Hepatocyte (in vitro differentiated cells): Measurements from ENCODE around the gene LMCD1. TPM values are rescaled to one million over a fixed set of nuclear protein-coding genes. Genes with fewer than 3 reads are reported as not detected.

Experiments used
- DNase-seq: peaks from one replicate; pipeline ENCODE4 v3.0.0-alpha.2; 2016; ENCODE audit warnings: low spot score
- H2AFZ ChIP-seq: fragments of 200-600 bp; sonication (generic); 2 replicates; pipeline ENCODE4 v1.6.0; 2016; ENCODE audit warnings: antibody characterized with exemption, mild to moderate bottlenecking
- H3K27ac ChIP-seq: fragments of 200-600 bp; sonication (generic); 2 replicates; pipeline ENCODE4 v1.5.1; 2016; ENCODE audit warnings: mild to moderate bottlenecking
- H3K27me3 ChIP-seq: fragments of 200-600 bp; sonication (generic); 2 replicates; pipeline ENCODE4 v1.6.1; 2016
- H3K36me3 ChIP-seq: fragments of 200-600 bp; sonication (generic); replicated peaks from 2 replicates; pipeline ENCODE4 v1.5.1; 2016; ENCODE audit warnings: low read depth; ENCODE audit not compliant: insufficient read depth
- H3K4me1 ChIP-seq: fragments of 200-600 bp; sonication (generic); 2 replicates; pipeline ENCODE4 v1.5.1; 2016; ENCODE audit warnings: mild to moderate bottlenecking, moderate library complexity; ENCODE audit not compliant: insufficient read depth
- H3K4me2 ChIP-seq: fragments of 200-600 bp; sonication (generic); 2 replicates; pipeline ENCODE4 v1.6.0; 2016
- H3K4me3 ChIP-seq: fragments of 200-600 bp; sonication (generic); 2 replicates; pipeline ENCODE4 v1.5.1; 2016; ENCODE audit warnings: mild to moderate bottlenecking
- H3K79me2 ChIP-seq: fragments of 200-600 bp; sonication (generic); 2 replicates; pipeline ENCODE4 v1.6.0; 2017; ENCODE audit warnings: mild to moderate bottlenecking
- H3K9me2 ChIP-seq: fragments of 200-600 bp; sonication (generic); replicated peaks from 2 replicates; pipeline ENCODE4 v1.6.0; 2017; ENCODE audit warnings: mild to moderate bottlenecking; ENCODE audit not compliant: insufficient read depth
- H3K9me3 ChIP-seq: fragments of 200-600 bp; sonication (generic); 2 replicates; pipeline ENCODE4 v1.5.1; 2016; ENCODE audit warnings: low read depth, mild to moderate bottlenecking
- H4K20me1 ChIP-seq: fragments of 200-600 bp; sonication (generic); 2 replicates; pipeline ENCODE4 v1.6.0; 2016; ENCODE audit warnings: mild to moderate bottlenecking; ENCODE audit not compliant: insufficient read depth, poor library complexity, severe bottlenecking
- EZH2 ChIP-seq: fragments of 200-600 bp; sonication (generic); IDR thresholded peaks from 2 replicates; pipeline ENCODE4 v1.6.1; 2016; ENCODE audit warnings: antibody characterized with exemption, mild to moderate bottlenecking, borderline replicate concordance
- EZH2phosphoT487 ChIP-seq: fragments of 200-600 bp; sonication (generic); IDR thresholded peaks from one replicate; pipeline ENCODE4 v1.6.1; 2018; ENCODE audit warnings: antibody characterized with exemption, mild to moderate bottlenecking, low read depth, moderate library complexity; ENCODE audit not compliant: unreplicated experiment, severe bottlenecking
- WGBS: methylation state at CpG from one replicate; pipeline ENCODE4 v1.1.6; 2016; ENCODE audit warnings: low lambda C conversion rate; ENCODE audit errors: missing lambda C conversion rate; 5-methylcytosine and 5-hydroxymethylcytosine counted together
- polyA plus RNA-seq: library from polyadenylated mRNA; unstranded; fragments of >200 nt; fragmentation: Nextera tagmentation; extraction: Ambion mirVana; gene quantifications from 2 replicates; pipeline ENCODE4 v1.2.1, GENCODE V29; 2016
- total RNA-seq: library from RNA; depleted of rRNA; stranded (reverse); fragments of >200 nt; gene quantifications from 2 replicates; pipeline ENCODE4 v1.2.3, GENCODE V29; 2014
- TF ChIP-seq, protein P1 (sequence below): fragments of 200-600 bp; sonication (generic); IDR thresholded peaks from 2 replicates; pipeline ENCODE4 v1.5.1; 2016; ENCODE audit warnings: antibody characterized with exemption, mild to moderate bottlenecking; ENCODE audit not compliant: poor library complexity

LMCD1 gene
- total and polyA plus RNA-seq, 2 experiments from 2014 or later = 195 to 347 TPM

DNA sequence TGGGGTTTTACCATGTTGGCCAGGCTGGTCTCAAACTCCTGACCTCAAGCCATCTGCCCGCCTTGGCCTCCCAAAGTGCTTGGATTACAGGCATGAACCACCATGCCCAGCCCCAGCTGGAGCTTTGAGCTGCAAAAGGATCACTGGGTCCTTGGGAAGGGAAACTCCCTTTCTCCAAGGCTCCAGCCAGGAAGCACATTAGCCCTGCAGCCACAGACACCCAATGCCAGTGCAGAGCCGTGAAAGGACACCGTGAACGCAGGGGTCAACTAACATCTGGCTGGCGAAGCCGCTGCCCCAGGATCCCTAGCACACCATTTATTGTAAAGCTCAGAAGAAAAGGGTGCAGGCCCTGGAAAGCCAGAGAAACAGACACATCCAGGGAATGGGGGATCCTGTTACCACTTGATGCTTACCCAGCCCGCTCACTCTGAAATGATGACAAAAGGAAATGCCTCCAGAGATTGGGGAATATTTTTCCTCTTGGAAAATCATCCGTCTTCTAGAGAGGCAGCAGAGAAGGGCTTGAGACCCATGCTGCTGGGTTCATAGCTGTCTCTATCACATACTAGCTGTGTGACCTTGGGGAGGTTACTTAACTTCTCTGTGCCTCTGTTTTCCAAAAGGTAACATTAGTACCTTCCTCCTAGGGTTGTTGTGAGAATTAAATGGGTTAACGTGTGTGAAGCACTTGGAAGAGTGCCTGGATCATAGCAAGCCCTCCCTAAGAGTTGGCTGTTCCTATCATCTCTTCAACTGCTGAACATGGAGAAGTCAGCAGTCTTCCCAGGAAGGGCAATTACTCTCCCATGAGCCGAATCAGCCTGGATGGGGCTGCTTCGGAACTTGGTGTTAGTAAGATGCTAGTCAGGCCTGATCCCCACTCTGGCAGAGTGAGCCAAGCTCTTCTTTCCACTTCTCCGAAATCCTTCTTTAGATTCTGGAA, 40.8 kb downstream of the LMCD1 start:
- H3K27me3 ChIP-seq = no peaks in the 10 kb centered on the region
- H3K79me2 ChIP-seq = no peaks in the 10 kb centered on the region
- H3K4me2 ChIP-seq = no peak overlapping the region
- H2AFZ ChIP-seq = no peak overlapping the region
- WGBS = 91% methylated on average over 12 of the region's 12 CpGs
- TF ChIP-seq EZH2phosphoT487 = no peak
- TF ChIP-seq EZH2 = no peak
- TF ChIP-seq, protein P1, sequence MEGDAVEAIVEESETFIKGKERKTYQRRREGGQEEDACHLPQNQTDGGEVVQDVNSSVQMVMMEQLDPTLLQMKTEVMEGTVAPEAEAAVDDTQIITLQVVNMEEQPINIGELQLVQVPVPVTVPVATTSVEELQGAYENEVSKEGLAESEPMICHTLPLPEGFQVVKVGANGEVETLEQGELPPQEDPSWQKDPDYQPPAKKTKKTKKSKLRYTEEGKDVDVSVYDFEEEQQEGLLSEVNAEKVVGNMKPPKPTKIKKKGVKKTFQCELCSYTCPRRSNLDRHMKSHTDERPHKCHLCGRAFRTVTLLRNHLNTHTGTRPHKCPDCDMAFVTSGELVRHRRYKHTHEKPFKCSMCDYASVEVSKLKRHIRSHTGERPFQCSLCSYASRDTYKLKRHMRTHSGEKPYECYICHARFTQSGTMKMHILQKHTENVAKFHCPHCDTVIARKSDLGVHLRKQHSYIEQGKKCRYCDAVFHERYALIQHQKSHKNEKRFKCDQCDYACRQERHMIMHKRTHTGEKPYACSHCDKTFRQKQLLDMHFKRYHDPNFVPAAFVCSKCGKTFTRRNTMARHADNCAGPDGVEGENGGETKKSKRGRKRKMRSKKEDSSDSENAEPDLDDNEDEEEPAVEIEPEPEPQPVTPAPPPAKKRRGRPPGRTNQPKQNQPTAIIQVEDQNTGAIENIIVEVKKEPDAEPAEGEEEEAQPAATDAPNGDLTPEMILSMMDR = no peak
- no peaks in the 10 kb centered on the region for H3K9me3 ChIP-seq
- no peaks in the 10 kb centered on the region for H4K20me1 ChIP-seq
- H3K27ac ChIP-seq = no peak overlapping the region
- no peak for DNase-seq
- H3K4me3 ChIP-seq = no peak overlapping the region
- no peaks in the 10 kb centered on the region for H3K9me2 ChIP-seq
- peaks cover 6% of the 10 kb centered on the region for H3K4me1 ChIP-seq
- no peaks in the 10 kb centered on the region for H3K36me3 ChIP-seq

DNA sequence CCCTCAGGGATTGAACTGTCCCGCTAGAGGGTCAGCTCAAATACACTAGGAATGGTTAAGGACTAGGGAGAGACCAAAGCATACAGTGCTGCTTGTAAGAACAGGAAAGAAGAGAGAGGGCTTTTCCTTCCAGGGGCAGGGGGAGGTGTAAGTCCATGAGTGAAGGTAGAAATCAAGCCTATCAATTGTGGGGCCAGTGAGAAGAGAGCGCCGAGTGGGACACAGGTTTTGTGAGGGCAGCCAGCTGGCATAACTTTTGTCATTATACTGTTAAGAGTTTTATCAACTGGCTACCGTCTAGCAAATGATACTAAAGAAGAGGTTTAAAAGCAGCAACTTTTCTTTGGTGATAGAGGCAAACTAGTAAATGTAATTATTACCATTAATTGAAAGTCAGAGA, 45.0 kb downstream of the LMCD1 start:
- H2AFZ ChIP-seq = no peak overlapping the region
- no peak overlapping the region for H3K4me3 ChIP-seq
- H3K27ac ChIP-seq = no peak overlapping the region
- H3K4me2 ChIP-seq = no peak overlapping the region
- no peaks in the 10 kb centered on the region for H3K27me3 ChIP-seq
- H4K20me1 ChIP-seq = no peaks in the 10 kb centered on the region
- no peaks in the 10 kb centered on the region for H3K9me3 ChIP-seq
- no peaks in the 10 kb centered on the region for H3K79me2 ChIP-seq
- 90% methylated on average over 4 of the region's 4 CpGs for WGBS
- TF ChIP-seq EZH2 (no peak), EZH2phosphoT487 (no peak)
- TF ChIP-seq, protein P1 = no peak
- no peaks in the 10 kb centered on the region for H3K36me3 ChIP-seq
- H3K4me1 ChIP-seq = no peaks in the 10 kb centered on the region
- no peaks in the 10 kb centered on the region for H3K9me2 ChIP-seq
- DNase-seq = no peak

DNA sequence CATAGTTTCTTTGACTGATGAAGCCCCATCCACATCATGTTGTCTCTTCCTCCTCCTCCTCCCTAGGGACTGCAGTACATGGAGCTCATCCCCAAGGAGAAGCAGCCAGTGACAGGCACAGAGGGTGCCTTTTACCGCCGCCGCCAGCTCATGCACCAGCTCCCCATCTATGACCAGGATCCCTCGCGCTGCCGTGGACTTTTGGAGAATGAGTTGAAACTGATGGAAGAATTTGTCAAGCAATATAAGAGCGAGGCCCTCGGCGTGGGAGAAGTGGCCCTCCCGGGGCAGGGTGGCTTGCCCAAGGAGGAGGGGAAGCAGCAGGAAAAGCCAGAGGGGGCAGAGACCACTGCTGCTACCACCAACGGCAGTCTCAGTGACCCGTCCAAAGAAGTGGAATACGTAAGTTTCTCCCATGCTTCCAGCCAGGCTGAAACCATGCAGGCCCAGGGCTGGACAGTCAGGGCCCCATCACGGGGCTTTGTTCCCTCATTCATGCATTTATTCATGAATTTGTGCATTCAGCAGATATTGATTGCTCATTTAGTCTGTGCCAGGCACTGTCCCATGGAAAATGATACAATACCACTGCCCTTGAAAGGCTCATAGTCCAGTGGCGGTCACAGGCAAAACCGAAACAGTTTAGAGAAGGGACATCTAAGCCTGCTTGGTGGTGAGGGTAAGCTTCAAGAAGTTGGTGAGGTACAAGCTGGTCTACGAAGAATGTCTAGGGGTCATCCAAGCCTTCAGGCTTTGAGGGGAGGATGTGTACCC, 47.1 kb downstream of the LMCD1 start:
- WGBS = 97% methylated on average over 17 of the region's 17 CpGs

More for the DNA sequence above, 47.1 kb downstream of the LMCD1 start:
- no peaks in the 10 kb centered on the region for H4K20me1 ChIP-seq
- H3K9me2 ChIP-seq = no peaks in the 10 kb centered on the region
- no peaks in the 10 kb centered on the region for H3K4me1 ChIP-seq
- H3K36me3 ChIP-seq = no peaks in the 10 kb centered on the region
- no peak overlapping the region for H3K27ac ChIP-seq
- no peak overlapping the region for H3K4me2 ChIP-seq
- no peak for TF ChIP-seq EZH2phosphoT487
- TF ChIP-seq EZH2 = no peak
- TF ChIP-seq, protein P1 = no peak
- DNase-seq = no peak
- no peak overlapping the region for H2AFZ ChIP-seq
- no peaks in the 10 kb centered on the region for H3K79me2 ChIP-seq
- no peaks in the 10 kb centered on the region for H3K9me3 ChIP-seq
- H3K4me3 ChIP-seq = no peak overlapping the region
- H3K27me3 ChIP-seq = no peaks in the 10 kb centered on the region
